Testis (tissue), 2 donors: Measurements from ENCODE around the gene TTF2.

Experiments
- CTCF ChIP-seq, 3 experiments: fragments of 450-650 bp in 2 of 3; fragments of 200-600 bp in 1 of 3; sonication (generic) in 1 of 3; IDR thresholded peaks; one replicate each; pipeline ENCODE4 v1.5.1; 2016 to 2019; ENCODE audit warnings: antibody characterized with exemption in 3 of 3, mild to moderate bottlenecking in 2 of 3, moderate library complexity in 1 of 3
- POLR2A ChIP-seq: fragments of 450-650 bp; IDR thresholded peaks from one replicate; pipeline ENCODE4 v1.6.1; 2017; ENCODE audit warnings: antibody characterized with exemption, mild to moderate bottlenecking, moderate library complexity

DNA sequence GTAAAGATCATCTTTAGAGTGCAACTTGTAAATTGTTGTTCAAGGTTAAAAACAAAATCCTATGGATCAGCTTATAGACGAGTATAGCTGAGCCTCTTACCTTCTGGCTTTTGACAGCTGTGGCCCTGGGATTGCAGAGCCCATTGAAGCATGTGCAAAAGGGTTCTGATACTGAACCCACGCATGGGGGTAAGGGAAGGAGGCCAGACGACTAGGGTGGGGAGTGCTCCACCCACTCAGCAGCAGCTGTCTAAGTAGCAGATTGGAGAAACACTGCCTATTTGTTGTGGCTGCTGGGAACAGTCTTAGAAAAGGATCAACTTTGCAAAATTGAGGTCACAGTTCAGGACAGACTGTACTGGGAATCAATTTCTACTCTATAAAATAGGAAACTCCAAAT, 42.5 kb upstream of the TTF2 start:
- TF ChIP-seq CTCF (IDR thresholded peaks at IDR 0.05) = no peak
- TF ChIP-seq POLR2A = no peak
